T-helper 22 cell (primary cell): ENCODE measurements around the gene NEK9.
"Not testable (repeated sequence)": the region's sequence is repeated elsewhere in the genome, so short reads cannot be mapped to it uniquely, and the experiment has no call there.

Source experiments
- DNase-seq: peaks from one replicate; pipeline ENCODE4 v3.0.0-alpha.2; 2020; ENCODE audit warnings: low read depth

The NEK9 gene

DNA sequence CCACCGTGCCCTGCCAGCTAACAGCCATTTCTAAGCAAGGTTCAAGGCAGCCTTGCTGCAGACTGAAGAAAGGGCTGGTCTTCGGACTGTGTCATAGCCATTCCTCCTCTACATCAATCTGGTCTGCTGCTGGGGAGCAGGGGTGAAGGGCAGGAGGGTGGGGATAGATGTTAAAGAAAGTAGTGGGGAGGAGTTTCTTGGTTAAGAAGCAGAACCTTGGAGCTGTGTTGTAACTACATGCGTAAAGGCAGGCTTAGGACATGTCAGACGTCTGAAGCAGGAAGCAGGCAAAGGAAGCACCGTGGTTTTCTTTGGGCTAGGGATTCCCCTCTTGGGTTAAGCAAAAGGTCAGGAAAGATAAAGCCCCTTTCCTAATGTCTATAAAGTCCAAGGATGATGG, 18.1 kb upstream of the NEK9 start:
- no peak for DNase-seq

DNA sequence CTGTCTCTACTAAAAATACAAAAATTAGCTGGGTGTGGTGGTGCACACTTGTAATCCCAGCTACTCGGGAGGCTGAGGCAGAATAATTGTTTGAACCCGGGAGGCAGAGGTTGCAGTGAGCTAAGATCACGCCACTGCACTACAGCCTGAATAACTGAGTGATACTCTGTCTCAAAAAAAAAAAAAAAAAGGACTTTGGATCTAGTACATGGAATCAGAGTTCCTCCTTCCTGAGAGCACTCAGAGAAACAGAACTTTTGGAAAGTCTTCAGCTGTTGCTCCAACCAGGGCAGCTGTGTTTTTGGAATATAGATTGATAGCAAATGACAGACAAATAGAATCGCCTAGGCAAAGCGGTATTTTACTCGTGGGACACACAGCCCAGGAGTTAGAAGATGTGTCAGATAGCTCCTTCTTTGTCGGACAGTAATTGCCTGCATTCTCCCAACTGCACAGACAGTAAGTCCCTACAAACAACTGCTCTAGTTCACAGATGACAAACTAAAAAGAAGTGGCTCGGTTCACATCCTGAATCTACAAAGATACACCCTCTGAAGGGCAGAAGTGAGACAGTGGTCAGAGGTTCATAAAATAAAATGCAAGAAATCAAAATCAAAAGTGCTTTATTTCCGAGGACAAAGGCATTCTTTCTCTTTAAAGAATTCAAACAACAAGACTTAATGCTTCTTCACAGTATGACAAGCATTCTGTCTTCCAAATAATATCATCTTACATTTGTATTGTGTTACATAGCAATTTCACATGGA, 17.1 kb upstream of the NEK9 start:
- no peak for DNase-seq

DNA sequence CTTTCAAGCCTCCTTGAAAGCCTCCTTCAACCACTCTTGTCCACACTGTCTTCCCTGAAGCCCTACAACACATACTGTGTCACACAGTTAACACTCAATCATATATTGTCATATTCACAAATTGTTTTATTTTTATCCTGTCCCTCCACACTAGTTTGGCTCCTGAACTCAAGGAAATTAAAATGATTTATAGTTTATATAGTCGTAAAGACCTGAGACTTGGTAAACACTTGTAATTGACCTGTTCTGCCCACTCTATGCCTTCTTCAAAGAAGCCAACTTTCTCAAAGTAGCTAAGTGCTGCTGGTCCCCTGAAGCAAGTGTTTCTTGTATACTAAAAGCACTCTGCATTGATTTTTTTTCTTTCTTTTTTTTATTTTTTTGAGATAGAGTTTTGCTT, 15.6 kb upstream of the NEK9 start:
- no peak for DNase-seq

GRCh38 chr14:75141967-75142366, 15.1 kb upstream of the NEK9 start:
- no peak for DNase-seq

GRCh38 chr14:75141062-75141461, 14.2 kb upstream of the NEK9 start:
- DNase-seq = no peak

DNA sequence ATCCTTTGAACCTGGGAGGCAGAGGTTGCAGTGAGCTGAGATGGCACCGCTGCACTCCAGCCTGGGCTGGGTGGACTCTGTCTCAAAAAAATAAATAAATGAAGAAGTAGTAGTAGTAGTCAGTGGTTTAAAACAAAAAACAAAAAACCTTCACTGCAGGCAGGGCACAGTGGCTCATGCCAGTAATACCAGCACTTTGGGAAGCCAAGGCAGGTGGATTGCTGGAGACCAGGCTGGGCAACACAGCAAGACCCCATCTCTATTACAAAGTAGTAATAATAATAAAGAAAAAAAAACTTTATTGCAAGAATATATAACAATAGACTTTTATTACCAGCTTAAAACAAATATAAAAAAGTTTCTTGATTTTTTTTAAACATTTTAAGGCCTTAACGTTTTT, 13.8 kb upstream of the NEK9 start:
- no peak for DNase-seq

GRCh38 chr14:75139185-75139584, 12.3 kb upstream of the NEK9 start:
- no peak for DNase-seq

DNA sequence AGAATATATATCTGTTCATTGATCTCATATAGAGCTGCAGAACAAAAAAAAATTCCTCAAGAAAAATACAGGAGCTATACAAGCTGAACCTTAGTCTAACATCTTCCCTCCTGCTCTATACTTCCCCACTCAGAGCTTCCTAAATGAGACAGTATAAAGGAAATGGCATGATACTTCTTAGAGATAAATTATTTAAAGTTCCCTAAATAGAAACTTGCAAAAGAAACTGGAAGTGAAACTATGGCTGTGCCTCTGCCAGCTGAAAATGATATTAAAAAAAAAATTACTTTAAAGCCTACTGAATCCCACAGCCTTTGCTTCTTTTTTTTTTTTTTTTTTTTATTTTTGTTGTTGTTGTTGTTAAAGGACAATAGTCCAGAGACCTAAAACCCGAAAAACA, 11.6 kb upstream of the NEK9 start:
- no peak for DNase-seq

GRCh38 chr14:75134644-75135043, 7.8 kb upstream of the NEK9 start:
- DNase-seq = no peak

DNA sequence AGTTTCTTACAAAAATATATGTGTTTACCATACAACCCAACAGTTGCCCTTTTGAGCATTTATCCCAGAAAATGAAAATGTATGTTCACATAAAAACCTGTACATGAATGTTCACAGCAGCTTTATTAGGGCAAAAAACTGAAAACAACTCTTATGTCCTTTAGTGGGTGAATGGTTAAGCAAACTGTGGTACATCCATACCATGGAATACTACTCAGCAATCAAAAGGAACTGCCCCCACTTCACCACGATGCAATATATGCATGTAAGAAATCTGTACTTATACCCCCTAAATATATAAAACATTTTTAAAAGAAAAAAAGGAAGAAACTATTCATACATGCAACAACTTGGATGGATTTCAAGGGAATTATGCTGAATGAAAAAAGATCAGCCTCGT, 6.7 kb upstream of the NEK9 start:
- DNase-seq = no peak

- DNase-seq = no peak
Observed at GRCh38 chr14:75132382-75133086, 5.7 kb upstream of the NEK9 start.

- DNase-seq = no peak
Observed at GRCh38 chr14:75128596-75128990, 1.7 kb upstream of the NEK9 start.

DNA sequence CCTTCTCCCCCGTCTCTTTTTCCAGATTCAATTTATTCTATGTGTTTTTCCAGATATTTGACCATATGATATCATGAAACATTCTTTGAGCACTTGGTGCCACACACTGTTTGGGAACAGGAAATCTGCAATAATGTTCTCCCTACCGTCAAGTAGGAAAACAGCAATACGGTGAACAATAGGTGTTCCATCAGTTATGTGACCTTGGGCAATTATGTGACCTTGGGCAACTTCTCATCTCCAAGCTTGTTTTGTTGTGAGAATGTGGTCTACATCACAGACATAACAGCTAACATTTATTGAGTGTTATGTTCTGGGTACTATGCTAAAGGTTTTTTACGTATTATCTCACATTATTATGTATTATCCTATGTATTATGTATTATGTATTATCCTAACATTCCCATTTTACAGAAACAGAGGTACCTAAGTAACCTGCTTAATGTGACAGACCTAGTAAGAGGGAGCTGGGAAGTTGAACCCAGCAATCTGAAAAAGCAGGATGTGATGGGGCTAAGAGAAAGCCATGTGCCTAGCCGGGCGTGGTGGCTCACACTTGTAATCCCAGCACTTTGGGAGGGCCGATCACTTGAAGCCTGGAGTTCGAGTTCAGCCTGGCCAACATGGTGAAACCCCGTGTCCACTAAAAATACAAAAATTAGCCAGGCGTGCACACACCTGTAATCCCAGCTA, 1.2 kb upstream of the NEK9 start:
- no peak for DNase-seq

DNA sequence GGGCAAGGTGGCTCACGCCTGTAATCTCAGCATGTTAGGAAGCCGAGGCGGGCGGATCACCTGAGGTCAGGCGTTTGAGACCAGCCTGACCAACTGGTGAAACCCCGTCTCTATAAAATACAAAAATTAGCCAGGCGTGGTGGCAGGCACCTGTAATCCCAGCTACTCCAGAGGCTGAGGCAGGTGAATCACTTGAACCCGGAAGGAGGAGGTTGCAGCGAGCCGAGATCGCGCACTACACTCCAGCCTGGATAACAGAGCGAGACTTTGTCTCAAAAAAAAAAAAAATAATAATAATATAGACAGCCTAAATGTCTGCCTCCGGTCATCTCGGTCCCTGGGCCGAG, 599 bp upstream of the NEK9 start:
- not testable (repeated sequence) for DNase-seq

- no peak for DNase-seq
Observed at GRCh38 chr14:75126121-75126544, 715 bp downstream of the NEK9 start.

DNA sequence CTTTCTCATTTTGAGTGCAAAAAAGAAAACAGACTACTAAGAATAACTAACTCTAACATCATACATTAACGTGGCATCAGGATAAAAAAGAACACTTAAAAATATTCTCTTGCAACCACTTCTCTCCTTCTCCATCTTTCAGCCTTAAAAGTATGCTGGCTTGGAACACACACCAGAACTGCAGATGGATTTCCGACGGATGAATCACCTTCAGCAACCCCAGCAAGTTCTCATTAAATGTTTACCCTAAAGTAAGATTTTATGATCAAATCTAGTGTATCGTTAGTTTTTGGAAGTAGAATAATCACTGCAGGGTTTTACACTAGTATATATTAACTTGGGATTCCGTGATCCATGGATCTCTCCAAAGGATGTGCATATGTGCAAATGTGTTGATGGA, 1.2 kb downstream of the NEK9 start:
- DNase-seq = no peak

- no peak for DNase-seq
Observed at GRCh38 chr14:75123991-75124390, 2.9 kb downstream of the NEK9 start.

- no peak for DNase-seq
Observed at GRCh38 chr14:75121552-75121951, 5.3 kb downstream of the NEK9 start.

GRCh38 chr14:75120541-75121291, 6.1 kb downstream of the NEK9 start:
- no peak for DNase-seq

GRCh38 chr14:75119056-75119455, 7.8 kb downstream of the NEK9 start:
- no peak for DNase-seq

DNA sequence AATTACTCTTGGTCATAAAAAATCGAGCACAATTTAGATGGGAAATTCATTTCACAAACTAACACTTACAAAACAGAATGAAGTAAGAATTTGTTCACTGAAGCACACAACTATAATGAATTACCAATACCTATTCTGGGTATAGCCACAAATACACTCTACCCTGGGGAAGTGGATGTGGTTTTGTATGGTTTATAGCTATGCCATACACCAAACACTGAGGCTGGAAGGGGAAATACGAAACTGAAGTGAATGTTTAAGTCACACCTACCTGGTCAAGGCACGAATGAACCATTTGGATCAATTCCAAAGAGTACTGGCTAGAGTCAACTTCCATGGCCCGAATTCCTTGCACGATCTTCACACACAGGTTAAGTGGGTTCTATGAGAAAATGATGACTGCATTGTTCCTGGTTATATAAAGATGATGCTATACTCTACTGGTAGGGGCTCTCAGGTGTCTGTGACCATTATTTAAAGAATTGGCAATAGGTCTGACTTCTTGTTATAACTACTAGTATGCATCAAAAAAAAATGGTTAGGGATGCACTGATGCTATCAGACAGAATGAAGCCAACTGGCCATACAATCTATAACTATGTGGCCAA, 12.8 kb downstream of the NEK9 start:
- no peak for DNase-seq

GRCh38 chr14:75109877-75110276, 17.0 kb downstream of the NEK9 start:
- no peak for DNase-seq
